ENCODE measurements around the gene GPNMB. TPM values are rescaled to one million over a fixed set of nuclear protein-coding genes. Genes with fewer than 3 reads are reported as not detected.

Gene GPNMB
- total and polyA plus RNA-seq, 2 of the 13 experiments (the other 11 are each of a cell fraction or from before 2014, with no cell fraction given) = 1.1 to 1.6 TPM

DNA sequence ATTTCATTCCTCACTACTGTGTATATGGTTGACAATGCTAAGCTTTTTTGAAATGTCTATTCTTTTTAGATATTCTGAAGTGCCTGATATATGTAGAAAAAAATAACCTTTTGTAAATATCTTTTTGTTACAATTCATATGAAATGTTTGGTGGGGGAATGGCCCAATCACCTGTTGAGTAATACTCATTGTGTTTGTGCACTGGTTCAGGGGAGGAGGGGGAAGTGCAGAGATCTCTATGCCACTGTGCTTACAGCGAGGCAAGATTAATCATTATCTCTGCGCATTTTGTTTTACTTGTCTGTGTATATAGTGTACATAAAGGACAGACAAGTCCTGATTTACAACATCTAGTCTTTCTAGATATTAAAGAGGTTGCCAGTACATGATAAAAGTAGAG is 39.6 kb upstream of the GPNMB start (continued):
- TF ChIP-seq, protein P1, sequence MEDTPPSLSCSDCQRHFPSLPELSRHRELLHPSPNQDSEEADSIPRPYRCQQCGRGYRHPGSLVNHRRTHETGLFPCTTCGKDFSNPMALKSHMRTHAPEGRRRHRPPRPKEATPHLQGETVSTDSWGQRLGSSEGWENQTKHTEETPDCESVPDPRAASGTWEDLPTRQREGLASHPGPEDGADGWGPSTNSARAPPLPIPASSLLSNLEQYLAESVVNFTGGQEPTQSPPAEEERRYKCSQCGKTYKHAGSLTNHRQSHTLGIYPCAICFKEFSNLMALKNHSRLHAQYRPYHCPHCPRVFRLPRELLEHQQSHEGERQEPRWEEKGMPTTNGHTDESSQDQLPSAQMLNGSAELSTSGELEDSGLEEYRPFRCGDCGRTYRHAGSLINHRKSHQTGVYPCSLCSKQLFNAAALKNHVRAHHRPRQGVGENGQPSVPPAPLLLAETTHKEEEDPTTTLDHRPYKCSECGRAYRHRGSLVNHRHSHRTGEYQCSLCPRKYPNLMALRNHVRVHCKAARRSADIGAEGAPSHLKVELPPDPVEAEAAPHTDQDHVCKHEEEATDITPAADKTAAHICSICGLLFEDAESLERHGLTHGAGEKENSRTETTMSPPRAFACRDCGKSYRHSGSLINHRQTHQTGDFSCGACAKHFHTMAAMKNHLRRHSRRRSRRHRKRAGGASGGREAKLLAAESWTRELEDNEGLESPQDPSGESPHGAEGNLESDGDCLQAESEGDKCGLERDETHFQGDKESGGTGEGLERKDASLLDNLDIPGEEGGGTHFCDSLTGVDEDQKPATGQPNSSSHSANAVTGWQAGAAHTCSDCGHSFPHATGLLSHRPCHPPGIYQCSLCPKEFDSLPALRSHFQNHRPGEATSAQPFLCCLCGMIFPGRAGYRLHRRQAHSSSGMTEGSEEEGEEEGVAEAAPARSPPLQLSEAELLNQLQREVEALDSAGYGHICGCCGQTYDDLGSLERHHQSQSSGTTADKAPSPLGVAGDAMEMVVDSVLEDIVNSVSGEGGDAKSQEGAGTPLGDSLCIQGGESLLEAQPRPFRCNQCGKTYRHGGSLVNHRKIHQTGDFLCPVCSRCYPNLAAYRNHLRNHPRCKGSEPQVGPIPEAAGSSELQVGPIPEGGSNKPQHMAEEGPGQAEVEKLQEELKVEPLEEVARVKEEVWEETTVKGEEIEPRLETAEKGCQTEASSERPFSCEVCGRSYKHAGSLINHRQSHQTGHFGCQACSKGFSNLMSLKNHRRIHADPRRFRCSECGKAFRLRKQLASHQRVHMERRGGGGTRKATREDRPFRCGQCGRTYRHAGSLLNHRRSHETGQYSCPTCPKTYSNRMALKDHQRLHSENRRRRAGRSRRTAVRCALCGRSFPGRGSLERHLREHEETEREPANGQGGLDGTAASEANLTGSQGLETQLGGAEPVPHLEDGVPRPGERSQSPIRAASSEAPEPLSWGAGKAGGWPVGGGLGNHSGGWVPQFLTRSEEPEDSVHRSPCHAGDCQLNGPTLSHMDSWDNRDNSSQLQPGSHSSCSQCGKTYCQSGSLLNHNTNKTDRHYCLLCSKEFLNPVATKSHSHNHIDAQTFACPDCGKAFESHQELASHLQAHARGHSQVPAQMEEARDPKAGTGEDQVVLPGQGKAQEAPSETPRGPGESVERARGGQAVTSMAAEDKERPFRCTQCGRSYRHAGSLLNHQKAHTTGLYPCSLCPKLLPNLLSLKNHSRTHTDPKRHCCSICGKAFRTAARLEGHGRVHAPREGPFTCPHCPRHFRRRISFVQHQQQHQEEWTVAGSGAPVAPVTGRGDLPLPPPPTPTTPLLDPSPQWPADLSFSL (CRISPR knock-in tag; IDR thresholded peaks at IDR 0.05) = no peak
- TF ChIP-seq ISL2 (CRISPR knock-in tag; IDR thresholded peaks at IDR 0.05) (no peak), ZZZ3 (CRISPR knock-in tag; IDR thresholded peaks at IDR 0.05; ENCODE audit: borderline replicate concordance) (no peak), MED13 (CRISPR knock-in tag; IDR thresholded peaks at IDR 0.05) (no peak), NFRKB (IDR thresholded peaks at IDR 0.05) (no peak), ARNT (IDR thresholded peaks at IDR 0.05) (no peak), MTF1 (CRISPR knock-in tag; IDR thresholded peaks at IDR 0.05) (no peak), SATB2 (CRISPR knock-in tag; IDR thresholded peaks at IDR 0.05) (no peak), ZNF138 (CRISPR knock-in tag; IDR thresholded peaks at IDR 0.05; ENCODE audit: low read depth) (no peak), MLLT10 (CRISPR knock-in tag; IDR thresholded peaks at IDR 0.05) (no peak), ZNF292 (CRISPR knock-in tag; IDR thresholded peaks at IDR 0.05; ENCODE audit: borderline replicate concordance, low read depth) (no peak), SUZ12 (IDR thresholded peaks at IDR 0.05; ENCODE audit: low read depth, low read length) (no peak), DNMT3B (CRISPR knock-in tag; conservative IDR thresholded peaks at IDR 0.05) (no peak)
- TF ChIP-seq, protein P2, sequence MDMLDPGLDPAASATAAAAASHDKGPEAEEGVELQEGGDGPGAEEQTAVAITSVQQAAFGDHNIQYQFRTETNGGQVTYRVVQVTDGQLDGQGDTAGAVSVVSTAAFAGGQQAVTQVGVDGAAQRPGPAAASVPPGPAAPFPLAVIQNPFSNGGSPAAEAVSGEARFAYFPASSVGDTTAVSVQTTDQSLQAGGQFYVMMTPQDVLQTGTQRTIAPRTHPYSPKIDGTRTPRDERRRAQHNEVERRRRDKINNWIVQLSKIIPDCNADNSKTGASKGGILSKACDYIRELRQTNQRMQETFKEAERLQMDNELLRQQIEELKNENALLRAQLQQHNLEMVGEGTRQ (IDR thresholded peaks at IDR 0.05; ENCODE audit: low read depth, low read length) = no peak
- TF ChIP-seq, protein P2 (CRISPR knock-in tag; IDR thresholded peaks at IDR 0.05; ENCODE audit: borderline replicate concordance) = no peak
- TF ChIP-seq, protein P3, sequence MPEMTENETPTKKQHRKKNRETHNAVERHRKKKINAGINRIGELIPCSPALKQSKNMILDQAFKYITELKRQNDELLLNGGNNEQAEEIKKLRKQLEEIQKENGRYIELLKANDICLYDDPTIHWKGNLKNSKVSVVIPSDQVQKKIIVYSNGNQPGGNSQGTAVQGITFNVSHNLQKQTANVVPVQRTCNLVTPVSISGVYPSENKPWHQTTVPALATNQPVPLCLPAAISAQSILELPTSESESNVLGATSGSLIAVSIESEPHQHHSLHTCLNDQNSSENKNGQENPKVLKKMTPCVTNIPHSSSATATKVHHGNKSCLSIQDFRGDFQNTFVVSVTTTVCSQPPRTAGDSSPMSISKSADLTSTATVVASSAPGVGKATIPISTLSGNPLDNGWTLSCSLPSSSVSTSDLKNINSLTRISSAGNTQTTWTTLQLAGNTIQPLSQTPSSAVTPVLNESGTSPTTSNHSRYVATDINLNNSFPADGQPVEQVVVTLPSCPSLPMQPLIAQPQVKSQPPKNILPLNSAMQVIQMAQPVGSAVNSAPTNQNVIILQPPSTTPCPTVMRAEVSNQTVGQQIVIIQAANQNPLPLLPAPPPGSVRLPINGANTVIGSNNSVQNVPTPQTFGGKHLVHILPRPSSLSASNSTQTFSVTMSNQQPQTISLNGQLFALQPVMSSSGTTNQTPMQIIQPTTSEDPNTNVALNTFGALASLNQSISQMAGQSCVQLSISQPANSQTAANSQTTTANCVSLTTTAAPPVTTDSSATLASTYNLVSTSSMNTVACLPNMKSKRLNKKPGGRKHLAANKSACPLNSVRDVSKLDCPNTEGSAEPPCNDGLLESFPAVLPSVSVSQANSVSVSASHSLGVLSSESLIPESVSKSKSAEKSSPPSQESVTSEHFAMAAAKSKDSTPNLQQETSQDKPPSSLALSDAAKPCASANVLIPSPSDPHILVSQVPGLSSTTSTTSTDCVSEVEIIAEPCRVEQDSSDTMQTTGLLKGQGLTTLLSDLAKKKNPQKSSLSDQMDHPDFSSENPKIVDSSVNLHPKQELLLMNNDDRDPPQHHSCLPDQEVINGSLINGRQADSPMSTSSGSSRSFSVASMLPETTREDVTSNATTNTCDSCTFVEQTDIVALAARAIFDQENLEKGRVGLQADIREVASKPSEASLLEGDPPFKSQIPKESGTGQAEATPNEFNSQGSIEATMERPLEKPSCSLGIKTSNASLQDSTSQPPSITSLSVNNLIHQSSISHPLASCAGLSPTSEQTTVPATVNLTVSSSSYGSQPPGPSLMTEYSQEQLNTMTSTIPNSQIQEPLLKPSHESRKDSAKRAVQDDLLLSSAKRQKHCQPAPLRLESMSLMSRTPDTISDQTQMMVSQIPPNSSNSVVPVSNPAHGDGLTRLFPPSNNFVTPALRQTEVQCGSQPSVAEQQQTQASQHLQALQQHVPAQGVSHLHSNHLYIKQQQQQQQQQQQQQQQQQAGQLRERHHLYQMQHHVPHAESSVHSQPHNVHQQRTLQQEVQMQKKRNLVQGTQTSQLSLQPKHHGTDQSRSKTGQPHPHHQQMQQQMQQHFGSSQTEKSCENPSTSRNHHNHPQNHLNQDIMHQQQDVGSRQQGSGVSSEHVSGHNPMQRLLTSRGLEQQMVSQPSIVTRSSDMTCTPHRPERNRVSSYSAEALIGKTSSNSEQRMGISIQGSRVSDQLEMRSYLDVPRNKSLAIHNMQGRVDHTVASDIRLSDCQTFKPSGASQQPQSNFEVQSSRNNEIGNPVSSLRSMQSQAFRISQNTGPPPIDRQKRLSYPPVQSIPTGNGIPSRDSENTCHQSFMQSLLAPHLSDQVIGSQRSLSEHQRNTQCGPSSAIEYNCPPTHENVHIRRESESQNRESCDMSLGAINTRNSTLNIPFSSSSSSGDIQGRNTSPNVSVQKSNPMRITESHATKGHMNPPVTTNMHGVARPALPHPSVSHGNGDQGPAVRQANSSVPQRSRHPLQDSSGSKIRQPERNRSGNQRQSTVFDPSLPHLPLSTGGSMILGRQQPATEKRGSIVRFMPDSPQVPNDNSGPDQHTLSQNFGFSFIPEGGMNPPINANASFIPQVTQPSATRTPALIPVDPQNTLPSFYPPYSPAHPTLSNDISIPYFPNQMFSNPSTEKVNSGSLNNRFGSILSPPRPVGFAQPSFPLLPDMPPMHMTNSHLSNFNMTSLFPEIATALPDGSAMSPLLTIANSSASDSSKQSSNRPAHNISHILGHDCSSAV (CRISPR knock-in tag; IDR thresholded peaks at IDR 0.05; ENCODE audit: borderline replicate concordance) = no peak

All from HepG2 (cell line).